Measurements from ENCODE around the gene PLSCR1. TPM values are rescaled to one million over a fixed set of nuclear protein-coding genes. Genes with fewer than 3 reads are reported as not detected.

Gene PLSCR1
- total and polyA plus RNA-seq, 2 experiments from 2014 or later, result 62.7 to 78.3 TPM

- H3K36me3 ChIP-seq (ENCODE audit: insufficient read depth), result peaks cover 13% of the 10 kb centered on the region
- peak overlapping the region; percentile 55; the same call in 1 of the 2 replicates for H3K4me2 ChIP-seq
- peaks cover 67% of the 10 kb centered on the region for H3K79me2 ChIP-seq (replicated peaks; ENCODE audit: insufficient read depth)
- no peak overlapping the region for H2AFZ ChIP-seq
- Mint-ChIP-seq H3K36me3 (ENCODE audit: low read depth) (peaks cover 33% of the 10 kb centered on the region), H3K27ac (no peak overlapping the region), H3K9me3 (peaks cover 15% of the 10 kb centered on the region), H3K4me1 (peaks cover 20% of the 10 kb centered on the region), H3K27me3 (ENCODE audit: insufficient read depth, low read depth, poor library complexity) (peaks cover 4% of the 10 kb centered on the region), H3K4me3 (peak overlapping the region; percentile 40; the same call in 2 of the 3 replicates)
- ATAC-seq (no peak), DNase-seq (ENCODE audit: low spot score) (no peak)
- H3F3A ChIP-seq (replicated peaks; ENCODE audit: low read depth), result no peaks in the 10 kb centered on the region
- H3K27me3 ChIP-seq (ENCODE audit: insufficient read depth), result no peaks in the 10 kb centered on the region
- peaks cover 5% of the 10 kb centered on the region; the same call in 1 of the 2 replicates for H3K9me2 ChIP-seq (ENCODE audit: insufficient read depth)
- H3K4me1 ChIP-seq (ENCODE audit: insufficient read depth), result peaks cover 30% of the 10 kb centered on the region
- no peak overlapping the region for H3K27ac ChIP-seq (ENCODE audit: low read depth)
- no peak for TF ChIP-seq CTCF (conservative IDR thresholded peaks at IDR 0.05; ENCODE audit: low read depth in 2 of 2)
- TF ChIP-seq ZNF114 (CRISPR knock-in tag; IDR thresholded peaks at IDR 0.05), result no peak
- no peak for TF ChIP-seq POLR2AphosphoS5 (IDR thresholded peaks at IDR 0.05; ENCODE audit: low read depth)
- no peak for TF ChIP-seq NANOG (IDR thresholded peaks at IDR 0.05; ENCODE audit: borderline replicate concordance)
- TF ChIP-seq, protein P1, sequence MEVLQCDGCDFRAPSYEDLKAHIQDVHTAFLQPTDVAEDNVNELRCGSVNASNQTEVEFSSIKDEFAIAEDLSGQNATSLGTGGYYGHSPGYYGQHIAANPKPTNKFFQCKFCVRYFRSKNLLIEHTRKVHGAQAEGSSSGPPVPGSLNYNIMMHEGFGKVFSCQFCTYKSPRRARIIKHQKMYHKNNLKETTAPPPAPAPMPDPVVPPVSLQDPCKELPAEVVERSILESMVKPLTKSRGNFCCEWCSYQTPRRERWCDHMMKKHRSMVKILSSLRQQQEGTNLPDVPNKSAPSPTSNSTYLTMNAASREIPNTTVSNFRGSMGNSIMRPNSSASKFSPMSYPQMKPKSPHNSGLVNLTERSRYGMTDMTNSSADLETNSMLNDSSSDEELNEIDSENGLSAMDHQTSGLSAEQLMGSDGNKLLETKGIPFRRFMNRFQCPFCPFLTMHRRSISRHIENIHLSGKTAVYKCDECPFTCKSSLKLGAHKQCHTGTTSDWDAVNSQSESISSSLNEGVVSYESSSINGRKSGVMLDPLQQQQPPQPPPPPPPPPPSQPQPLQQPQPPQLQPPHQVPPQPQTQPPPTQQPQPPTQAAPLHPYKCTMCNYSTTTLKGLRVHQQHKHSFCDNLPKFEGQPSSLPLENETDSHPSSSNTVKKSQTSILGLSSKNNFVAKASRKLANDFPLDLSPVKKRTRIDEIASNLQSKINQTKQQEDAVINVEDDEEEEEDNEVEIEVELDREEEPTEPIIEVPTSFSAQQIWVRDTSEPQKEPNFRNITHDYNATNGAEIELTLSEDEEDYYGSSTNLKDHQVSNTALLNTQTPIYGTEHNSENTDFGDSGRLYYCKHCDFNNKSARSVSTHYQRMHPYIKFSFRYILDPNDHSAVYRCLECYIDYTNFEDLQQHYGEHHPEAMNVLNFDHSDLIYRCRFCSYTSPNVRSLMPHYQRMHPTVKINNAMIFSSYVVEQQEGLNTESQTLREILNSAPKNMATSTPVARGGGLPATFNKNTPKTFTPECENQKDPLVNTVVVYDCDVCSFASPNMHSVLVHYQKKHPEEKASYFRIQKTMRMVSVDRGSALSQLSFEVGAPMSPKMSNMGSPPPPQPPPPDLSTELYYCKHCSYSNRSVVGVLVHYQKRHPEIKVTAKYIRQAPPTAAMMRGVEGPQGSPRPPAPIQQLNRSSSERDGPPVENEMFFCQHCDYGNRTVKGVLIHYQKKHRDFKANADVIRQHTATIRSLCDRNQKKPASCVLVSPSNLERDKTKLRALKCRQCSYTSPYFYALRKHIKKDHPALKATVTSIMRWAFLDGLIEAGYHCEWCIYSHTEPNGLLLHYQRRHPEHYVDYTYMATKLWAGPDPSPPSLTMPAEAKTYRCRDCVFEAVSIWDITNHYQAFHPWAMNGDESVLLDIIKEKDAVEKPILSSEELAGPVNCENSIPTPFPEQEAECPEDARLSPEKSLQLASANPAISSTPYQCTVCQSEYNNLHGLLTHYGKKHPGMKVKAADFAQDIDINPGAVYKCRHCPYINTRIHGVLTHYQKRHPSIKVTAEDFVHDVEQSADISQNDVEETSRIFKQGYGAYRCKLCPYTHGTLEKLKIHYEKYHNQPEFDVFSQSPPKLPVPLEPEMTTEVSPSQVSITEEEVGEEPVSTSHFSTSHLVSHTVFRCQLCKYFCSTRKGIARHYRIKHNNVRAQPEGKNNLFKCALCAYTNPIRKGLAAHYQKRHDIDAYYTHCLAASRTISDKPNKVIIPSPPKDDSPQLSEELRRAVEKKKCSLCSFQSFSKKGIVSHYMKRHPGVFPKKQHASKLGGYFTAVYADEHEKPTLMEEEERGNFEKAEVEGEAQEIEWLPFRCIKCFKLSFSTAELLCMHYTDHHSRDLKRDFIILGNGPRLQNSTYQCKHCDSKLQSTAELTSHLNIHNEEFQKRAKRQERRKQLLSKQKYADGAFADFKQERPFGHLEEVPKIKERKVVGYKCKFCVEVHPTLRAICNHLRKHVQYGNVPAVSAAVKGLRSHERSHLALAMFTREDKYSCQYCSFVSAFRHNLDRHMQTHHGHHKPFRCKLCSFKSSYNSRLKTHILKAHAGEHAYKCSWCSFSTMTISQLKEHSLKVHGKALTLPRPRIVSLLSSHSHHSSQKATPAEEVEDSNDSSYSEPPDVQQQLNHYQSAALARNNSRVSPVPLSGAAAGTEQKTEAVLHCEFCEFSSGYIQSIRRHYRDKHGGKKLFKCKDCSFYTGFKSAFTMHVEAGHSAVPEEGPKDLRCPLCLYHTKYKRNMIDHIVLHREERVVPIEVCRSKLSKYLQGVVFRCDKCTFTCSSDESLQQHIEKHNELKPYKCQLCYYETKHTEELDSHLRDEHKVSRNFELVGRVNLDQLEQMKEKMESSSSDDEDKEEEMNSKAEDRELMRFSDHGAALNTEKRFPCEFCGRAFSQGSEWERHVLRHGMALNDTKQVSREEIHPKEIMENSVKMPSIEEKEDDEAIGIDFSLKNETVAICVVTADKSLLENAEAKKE (CRISPR knock-in tag; IDR thresholded peaks at IDR 0.05), result no peak
- TF ChIP-seq EZH2 (IDR thresholded peaks at IDR 0.05; ENCODE audit: low read depth, unreplicated experiment), result no peak
- TF ChIP-seq, protein P2, sequence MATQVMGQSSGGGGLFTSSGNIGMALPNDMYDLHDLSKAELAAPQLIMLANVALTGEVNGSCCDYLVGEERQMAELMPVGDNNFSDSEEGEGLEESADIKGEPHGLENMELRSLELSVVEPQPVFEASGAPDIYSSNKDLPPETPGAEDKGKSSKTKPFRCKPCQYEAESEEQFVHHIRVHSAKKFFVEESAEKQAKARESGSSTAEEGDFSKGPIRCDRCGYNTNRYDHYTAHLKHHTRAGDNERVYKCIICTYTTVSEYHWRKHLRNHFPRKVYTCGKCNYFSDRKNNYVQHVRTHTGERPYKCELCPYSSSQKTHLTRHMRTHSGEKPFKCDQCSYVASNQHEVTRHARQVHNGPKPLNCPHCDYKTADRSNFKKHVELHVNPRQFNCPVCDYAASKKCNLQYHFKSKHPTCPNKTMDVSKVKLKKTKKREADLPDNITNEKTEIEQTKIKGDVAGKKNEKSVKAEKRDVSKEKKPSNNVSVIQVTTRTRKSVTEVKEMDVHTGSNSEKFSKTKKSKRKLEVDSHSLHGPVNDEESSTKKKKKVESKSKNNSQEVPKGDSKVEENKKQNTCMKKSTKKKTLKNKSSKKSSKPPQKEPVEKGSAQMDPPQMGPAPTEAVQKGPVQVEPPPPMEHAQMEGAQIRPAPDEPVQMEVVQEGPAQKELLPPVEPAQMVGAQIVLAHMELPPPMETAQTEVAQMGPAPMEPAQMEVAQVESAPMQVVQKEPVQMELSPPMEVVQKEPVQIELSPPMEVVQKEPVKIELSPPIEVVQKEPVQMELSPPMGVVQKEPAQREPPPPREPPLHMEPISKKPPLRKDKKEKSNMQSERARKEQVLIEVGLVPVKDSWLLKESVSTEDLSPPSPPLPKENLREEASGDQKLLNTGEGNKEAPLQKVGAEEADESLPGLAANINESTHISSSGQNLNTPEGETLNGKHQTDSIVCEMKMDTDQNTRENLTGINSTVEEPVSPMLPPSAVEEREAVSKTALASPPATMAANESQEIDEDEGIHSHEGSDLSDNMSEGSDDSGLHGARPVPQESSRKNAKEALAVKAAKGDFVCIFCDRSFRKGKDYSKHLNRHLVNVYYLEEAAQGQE (IDR thresholded peaks at IDR 0.05; ENCODE audit: unreplicated experiment), result no peak
- TF ChIP-seq CREB1 (CRISPR knock-in tag; IDR thresholded peaks at IDR 0.05; ENCODE audit: low read depth), result no peak
- no peak for TF ChIP-seq JUNB (IDR thresholded peaks at IDR 0.05; ENCODE audit: unreplicated experiment)
- no peak for TF ChIP-seq STAT1 (IDR thresholded peaks at IDR 0.05; ENCODE audit: unreplicated experiment)
- TF ChIP-seq, protein P3, sequence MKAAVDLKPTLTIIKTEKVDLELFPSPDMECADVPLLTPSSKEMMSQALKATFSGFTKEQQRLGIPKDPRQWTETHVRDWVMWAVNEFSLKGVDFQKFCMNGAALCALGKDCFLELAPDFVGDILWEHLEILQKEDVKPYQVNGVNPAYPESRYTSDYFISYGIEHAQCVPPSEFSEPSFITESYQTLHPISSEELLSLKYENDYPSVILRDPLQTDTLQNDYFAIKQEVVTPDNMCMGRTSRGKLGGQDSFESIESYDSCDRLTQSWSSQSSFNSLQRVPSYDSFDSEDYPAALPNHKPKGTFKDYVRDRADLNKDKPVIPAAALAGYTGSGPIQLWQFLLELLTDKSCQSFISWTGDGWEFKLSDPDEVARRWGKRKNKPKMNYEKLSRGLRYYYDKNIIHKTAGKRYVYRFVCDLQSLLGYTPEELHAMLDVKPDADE (IDR thresholded peaks at IDR 0.05), result no peak
- no peak for TF ChIP-seq ZNF331 (CRISPR knock-in tag; IDR thresholded peaks at IDR 0.05; ENCODE audit: low read depth)
- TF ChIP-seq EZH2phosphoT487 (IDR thresholded peaks at IDR 0.05; ENCODE audit: unreplicated experiment), result no peak
- H4K20me1 ChIP-seq (replicated peaks; ENCODE audit: insufficient read depth), result peaks cover 9% of the 10 kb centered on the region; the same call in 1 of the 2 replicates
- peak overlapping the region; percentile 24 for H3K4me3 ChIP-seq
Observed at GRCh38 chr3:146542179-146542578, 2.2 kb downstream of the PLSCR1 start.
